Upper lobe of left lung (tissue), 4 donors: Measurements from ENCODE around the gene GPSM1.

Experiments
- CTCF ChIP-seq, 6 experiments: fragments of 450-650 bp in 4 of 6; fragments of 200-600 bp in 2 of 6; sonication (generic) in 2 of 6; IDR thresholded peaks; one replicate each; pipeline ENCODE4 v1.5.1; 2016 to 2019; ENCODE audit warnings: antibody characterized with exemption in 6 of 6
- EP300 ChIP-seq, 4 donors: sonication (generic); formaldehyde crosslinking; IDR thresholded peaks; one replicate each; pipeline ENCODE4 v1.5.1; 2017; ENCODE audit warnings: antibody characterized with exemption in 4 of 4, control low read depth in 2 of 4
- POLR2A ChIP-seq, 4 donors: fragments of 450-650 bp; IDR thresholded peaks; one replicate each; pipeline ENCODE4 v1.5.1; 2016 to 2017; ENCODE audit warnings: antibody characterized with exemption in 4 of 4, mild to moderate bottlenecking in 2 of 4

GRCh38 chr9:136399176-136400037 is 72.1 kb downstream of the GPSM1 start:
- TF ChIP-seq CTCF (IDR thresholded peaks at IDR 0.05) = no peak
- no peak for TF ChIP-seq POLR2A (IDR thresholded peaks at IDR 0.05)
- no peak for TF ChIP-seq EP300 (IDR thresholded peaks at IDR 0.05)
